Activated CD4-positive, alpha-beta T cell treated with anti-CD3 and anti-CD28 coated beads, Interleukin-2, amount 50 U/mL, for 1 hour (primary cell): ENCODE measurements around the gene GIMAP6.
"Not testable (repeated sequence)": the region's sequence is repeated elsewhere in the genome, so short reads cannot be mapped to it uniquely, and the experiment has no call there.

Source experiments
- DNase-seq: peaks from one replicate; pipeline ENCODE4 v3.0.0-alpha.2; 2020

Gene GIMAP6

GRCh38 chr7:150579979-150580637 is 52.1 kb downstream of the GIMAP6 start:
- DNase-seq: not testable (repeated sequence)
